Subcutaneous adipose tissue (tissue), 4 donors: ENCODE measurements around the gene VENTX. TPM values are rescaled to one million over a fixed set of nuclear protein-coding genes. Genes with fewer than 3 reads are reported as not detected.

Experiments
- CTCF ChIP-seq: fragments of 450-650 bp; IDR thresholded peaks from one replicate; pipeline ENCODE4 v1.5.1; 2016; ENCODE audit warnings: low read depth, mild to moderate bottlenecking, control low read depth, antibody characterized with exemption, moderate library complexity
- total RNA-seq, 4 donors: library from RNA; depleted of rRNA; stranded (reverse); fragments of >200 nt; gene quantifications; one replicate each; pipeline ENCODE4 v1.1.0, GENCODE V29; 2016

Gene VENTX
- total RNA-seq, 4 donors from 2014 or later: 1.3 to 3.6 (median 2.9) TPM

DNA sequence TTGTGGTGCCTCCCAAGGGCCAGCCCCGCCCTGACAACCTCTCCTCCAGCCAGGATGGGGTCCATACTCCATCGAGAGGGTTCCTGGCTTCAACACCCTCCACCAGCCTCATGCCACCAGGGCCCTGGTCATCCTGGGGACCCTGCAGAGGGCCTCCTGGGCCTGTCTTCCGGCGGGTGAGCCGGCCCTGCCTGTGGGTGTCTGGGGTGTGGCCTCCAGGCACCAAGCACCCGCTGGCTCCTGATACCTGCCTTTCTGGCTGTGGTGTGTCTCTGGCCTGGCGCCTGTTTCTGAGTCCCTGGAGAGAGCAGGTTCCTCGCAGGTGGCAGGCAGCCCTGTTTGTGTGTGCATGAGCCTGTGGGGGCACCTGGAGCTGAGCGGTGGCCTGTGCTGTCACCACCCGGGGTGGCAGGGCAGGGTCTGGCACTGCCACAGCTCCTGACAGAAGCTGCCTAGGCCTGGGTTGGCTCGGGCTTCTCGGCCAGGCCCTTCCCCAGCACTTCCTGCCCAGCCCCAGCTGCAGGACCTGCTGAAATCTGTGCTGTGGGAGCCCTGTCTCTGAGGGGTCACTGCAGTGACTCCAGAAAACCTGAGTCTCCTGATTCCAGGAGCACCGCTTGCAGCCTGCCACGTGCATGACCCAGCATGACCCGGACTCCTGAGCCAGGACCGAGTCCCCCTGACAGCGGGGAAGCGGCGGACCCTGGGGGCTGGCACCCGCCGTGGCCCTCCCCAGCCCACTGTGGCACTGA, 20.6 kb downstream of the VENTX start:
- no peak for TF ChIP-seq CTCF

DNA sequence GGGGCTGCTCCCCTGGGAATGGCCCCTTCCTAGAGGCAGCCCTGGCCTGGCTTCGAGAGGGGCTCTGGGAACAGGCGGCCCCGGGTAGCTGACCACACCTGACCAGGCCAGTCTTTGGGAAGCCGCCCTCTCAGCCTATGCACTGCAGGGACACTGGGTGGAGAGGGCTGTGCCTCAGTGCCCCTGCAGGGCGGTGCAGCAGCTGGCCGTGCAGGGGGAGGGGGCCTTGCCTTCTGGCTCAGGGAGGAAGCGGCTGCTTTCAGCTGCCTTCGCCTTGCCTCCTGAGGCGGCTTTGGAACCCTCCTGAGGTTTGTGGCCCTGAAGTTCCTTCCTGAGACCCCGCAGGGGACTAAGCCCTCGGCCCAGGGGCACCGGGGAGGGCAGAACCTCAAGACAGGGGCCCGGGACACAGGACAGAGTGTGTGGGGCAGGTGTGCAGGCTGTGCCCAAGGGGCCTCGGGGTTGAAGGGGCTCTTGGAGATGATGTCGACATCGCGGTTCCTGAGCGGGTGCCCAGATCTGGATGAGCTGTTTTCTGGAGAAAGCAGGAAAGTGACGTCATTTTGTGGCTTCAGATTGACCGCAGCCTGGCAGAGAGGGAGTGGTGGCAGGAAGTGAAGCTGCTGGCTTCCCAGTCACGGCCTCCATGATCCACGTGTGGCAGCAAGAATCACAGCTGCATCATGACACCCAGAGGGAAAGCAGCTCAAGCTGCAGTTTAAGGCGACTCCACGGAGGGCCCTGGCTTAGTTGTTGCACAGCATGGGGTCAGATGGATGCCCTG, 21.4 kb downstream of the VENTX start:
- no peak for TF ChIP-seq CTCF

DNA sequence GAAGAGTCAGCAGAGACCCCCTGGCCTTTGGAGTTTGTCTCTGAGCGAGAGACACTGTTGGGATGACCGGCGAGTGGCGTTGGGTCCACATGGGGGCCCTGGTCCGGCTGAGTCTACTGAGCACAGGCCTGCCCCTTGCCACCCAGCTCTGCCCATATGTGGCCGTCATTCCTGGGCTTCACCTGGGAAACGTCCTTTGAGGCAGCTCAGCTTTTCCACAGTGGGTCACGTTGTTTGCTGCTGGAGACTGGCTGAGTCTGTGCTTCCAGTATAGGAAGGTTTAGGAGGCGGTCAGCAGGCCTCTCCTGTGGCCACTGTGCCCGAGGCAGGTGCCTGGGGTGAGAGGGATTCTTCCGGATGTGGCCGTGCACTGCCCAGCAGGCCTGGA, 21.9 kb downstream of the VENTX start:
- TF ChIP-seq CTCF: no peak

DNA sequence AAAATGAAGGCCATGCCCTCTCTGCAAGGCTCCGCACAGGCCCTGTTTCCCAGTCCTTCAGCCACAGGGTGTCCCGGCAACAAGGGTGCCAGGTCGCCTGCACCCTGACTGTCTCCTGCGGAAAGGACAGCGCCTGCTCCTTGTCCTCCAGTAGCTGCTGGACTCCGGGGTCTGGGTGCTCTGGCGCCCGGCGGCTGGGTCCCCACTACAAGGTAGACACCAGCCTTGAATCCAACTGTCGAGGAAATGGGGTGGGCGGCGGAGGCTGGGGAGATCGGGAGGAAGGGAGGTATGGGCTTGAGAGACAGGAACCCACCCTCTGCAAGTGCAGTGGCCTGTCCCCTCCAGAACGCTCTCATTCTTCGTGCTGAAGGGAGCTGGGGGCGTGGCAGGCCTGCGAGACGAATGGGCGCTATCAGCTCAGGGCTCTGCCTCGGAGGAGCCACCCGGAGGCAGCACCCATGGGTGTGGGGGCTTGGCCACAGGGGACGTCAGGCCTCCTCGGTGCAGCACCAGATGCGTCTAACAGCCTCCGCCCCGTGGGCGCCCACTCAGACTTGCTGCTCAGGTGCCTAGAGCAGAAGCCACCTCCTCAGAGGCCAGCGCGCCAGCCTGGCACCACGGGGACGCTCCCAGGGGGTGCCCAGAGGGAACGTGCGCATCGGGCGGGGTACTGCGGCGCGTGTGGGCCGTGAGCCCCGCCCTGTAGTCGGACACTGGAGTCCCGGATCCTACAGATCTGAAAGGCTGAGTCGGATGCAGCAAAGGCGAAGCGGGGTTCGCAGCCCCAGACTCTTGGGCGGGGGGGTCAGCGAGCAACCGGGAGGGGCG, 23.5 kb downstream of the VENTX start:
- no peak for TF ChIP-seq CTCF

DNA sequence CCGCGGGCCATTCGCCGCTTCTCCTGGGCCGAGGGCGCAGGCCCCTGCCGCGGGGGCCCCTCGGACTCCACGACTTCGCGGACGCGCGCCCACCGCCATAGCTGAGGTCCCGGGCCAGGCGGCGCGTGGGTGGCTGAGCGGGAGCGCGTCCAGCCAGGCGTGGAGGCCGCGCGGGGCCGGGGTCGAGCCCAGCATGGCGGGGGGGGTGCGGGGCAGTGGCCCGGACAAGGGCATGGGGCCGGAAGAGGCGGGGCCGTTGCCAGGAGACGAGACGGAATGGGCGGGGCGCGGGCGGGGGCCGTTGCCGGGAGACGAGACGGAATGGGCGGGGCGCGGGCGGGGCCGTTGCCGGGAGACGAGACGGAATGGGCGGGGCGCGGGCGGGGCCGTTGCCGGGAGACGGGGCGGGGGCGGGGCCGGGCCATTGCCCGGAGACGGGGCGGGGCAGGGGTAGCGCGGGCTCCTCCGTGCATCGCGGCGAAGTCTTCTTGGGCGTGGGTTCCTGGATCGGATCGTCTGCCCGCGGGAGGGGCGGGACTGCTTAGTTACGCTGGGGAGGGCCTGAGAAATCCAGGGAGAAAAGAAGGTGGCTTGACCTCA, 24.2 kb downstream of the VENTX start:
- no peak for TF ChIP-seq CTCF

- no peak for TF ChIP-seq CTCF
These were observed 25.0 kb downstream of the VENTX start for GRCh38 chr10:133262696-133263095.
